Measurements from ENCODE around the gene FAM53A. TPM values are rescaled to one million over a fixed set of nuclear protein-coding genes. Genes with fewer than 3 reads are reported as not detected.

FAM53A gene
- total and polyA plus RNA-seq, 2 of the 4 experiments (the other 2 are of a cell fraction) = 2.0 to 3.1 TPM

GRCh38 chr4:1705732-1706131, 21.6 kb upstream of the FAM53A start:
- peaks cover 8% of the 10 kb centered on the region; the same call in 1 of the 2 replicates for H3K9me1 ChIP-seq (ENCODE audit: insufficient read depth, low read length)
- no peak overlapping the region for H2AFZ ChIP-seq (replicated peaks; ENCODE audit: low read length, poor library complexity)
- H2BK5ac ChIP-seq (ENCODE audit: low read depth, low read length, poor library complexity, severe bottlenecking) = no peak overlapping the region
- H2BK15ac ChIP-seq (ENCODE audit: low read depth, low read length) = no peak overlapping the region
- CTCF ChIA-PET = interaction anchor here (1.6 kb wide), 1 partner anchor 12 kb away, joined by 6 read pairs; no protein-coding TSS in a partner anchor
- peaks cover 76% of the 10 kb centered on the region for H4K20me1 ChIP-seq (ENCODE audit: insufficient read depth, low read length)
- no peak overlapping the region for H3K56ac ChIP-seq (ENCODE audit: extremely low read depth, insufficient read depth, low read length)
- no peak overlapping the region for H4K5ac ChIP-seq (ENCODE audit: low read depth, low read length)
- no peak overlapping the region for H3K18ac ChIP-seq (ENCODE audit: low read depth, low read length)
- POLR2A ChIA-PET (ENCODE audit: unreplicated experiment) = no interaction called here
- no TSS peak for BruUV-seq (replicated peaks)
- H3K9me3 ChIP-seq (ENCODE audit: control insufficient read depth, insufficient read depth, low read length) = no peaks in the 10 kb centered on the region
- ATAC-seq (ENCODE audit: low read depth) (no peak), DNase-seq (no peak)
- H3K27ac ChIP-seq (ENCODE audit: insufficient read depth, low read length) = no peak overlapping the region
- H2BK120ac ChIP-seq (ENCODE audit: low read depth, low read length) = no peak overlapping the region
- in situ Hi-C loops (cut with MboI; ENCODE audit: low sequenced_read_pairs) = no loop called here
- TF ChIP-seq MAZ (IDR thresholded peaks at IDR 0.05; ENCODE audit: borderline replicate concordance, low read depth, low read length) (no peak), SMC3 (IDR thresholded peaks at IDR 0.05; ENCODE audit: low read depth, low read length) (no peak), CHD1 (IDR thresholded peaks at IDR 0.05; ENCODE audit: low read depth, low read length) (no peak), RCOR1 (IDR thresholded peaks at IDR 0.05; ENCODE audit: insufficient replicate concordance, low read length) (no peak), CEBPB (IDR thresholded peaks at IDR 0.05; ENCODE audit: low read depth, low read length) (no peak), RAD21 (IDR thresholded peaks at IDR 0.05; ENCODE audit: low read length) (no peak), POLR2A (IDR thresholded peaks at IDR 0.05; ENCODE audit: low read depth, low read length) (no peak), NFE2L2 (IDR thresholded peaks at IDR 0.05; ENCODE audit: low read depth, low read length) (no peak), FOS (IDR thresholded peaks at IDR 0.05; ENCODE audit: low read depth, low read length) (no peak), MAFK (IDR thresholded peaks at IDR 0.05; ENCODE audit: low read depth, low read length) (no peak), RFX5 (IDR thresholded peaks at IDR 0.05; ENCODE audit: low read depth, low read length) (no peak), USF2 (IDR thresholded peaks at IDR 0.05; ENCODE audit: low read depth, low read length) (no peak), MXI1 (IDR thresholded peaks at IDR 0.05; ENCODE audit: borderline replicate concordance, low read depth, low read length) (no peak), ELK1 (IDR thresholded peaks at IDR 0.05; ENCODE audit: borderline replicate concordance, low read depth, low read length) (no peak), BHLHE40 (IDR thresholded peaks at IDR 0.05; ENCODE audit: low read depth, low read length) (no peak), CTCF (conservative IDR thresholded peaks at IDR 0.05; ENCODE audit: low read depth, low read length) (no peak)
- H3K4me2 ChIP-seq (ENCODE audit: low read depth, low read length) = no peak overlapping the region
- H3K4ac ChIP-seq (ENCODE audit: low read depth, low read length) = no peak overlapping the region
- peaks cover 9% of the 10 kb centered on the region for H3K4me1 ChIP-seq (ENCODE audit: control insufficient read depth, insufficient read depth, low read length)
- H3K79me1 ChIP-seq (ENCODE audit: low read depth in 1 of 2, low read length in 2 of 2) = peaks cover 30 to 75% of the 10 kb centered on the region in 2 experiments
- no peak overlapping the region for H2BK20ac ChIP-seq (ENCODE audit: low read depth, low read length)
- no peak overlapping the region for H3K9ac ChIP-seq (ENCODE audit: low read depth, low read length)
- no peak overlapping the region for H3K4me3 ChIP-seq (ENCODE audit: insufficient read depth, low read depth, low read length)
- H3K14ac ChIP-seq (replicated peaks; ENCODE audit: low read depth, low read length) = no peak overlapping the region
- H2AK9ac ChIP-seq (replicated peaks; ENCODE audit: low read depth, low read length, poor library complexity) = no peak overlapping the region
- no peaks in the 10 kb centered on the region for H3K27me3 ChIP-seq (ENCODE audit: control insufficient read depth, insufficient read depth, low read length)
- no peak overlapping the region for H2AK5ac ChIP-seq (ENCODE audit: low read depth, low read length)
- no peak overlapping the region for H4K8ac ChIP-seq (ENCODE audit: low read depth in 2 of 2, low read length in 2 of 2)
- intact Hi-C loops (cut with micrococcal nuclease) = no loop called here
- H3K36me3 ChIP-seq (ENCODE audit: control insufficient read depth, insufficient read depth, low read length) = peaks cover 30% of the 10 kb centered on the region
- H4K91ac ChIP-seq (ENCODE audit: insufficient read depth, low read depth, low read length) = no peak overlapping the region
- dilution Hi-C loops (cut with HindIII; ENCODE audit: low sequenced_read_pairs, unreplicated experiment) = no loop called here
- no CpG with 5 or more reads among the region's 6 CpGs for WGBS, 2 experiments (ENCODE audit: extremely low coverage in 2 of 2, insufficient read length in 1 of 2)
- H3K23ac ChIP-seq (ENCODE audit: low read depth, low read length) = no peak overlapping the region
